CD4-positive, alpha-beta T cell (primary cell): Measurements from ENCODE around the gene APOO. TPM values are rescaled to one million over a fixed set of nuclear protein-coding genes. Genes with fewer than 3 reads are reported as not detected.
"Not testable (repeated sequence)": the region's sequence is repeated elsewhere in the genome, so short reads cannot be mapped to it uniquely, and the experiment has no call there.

Experiments
- ATAC-seq: fragments of 200-7000 bp; cut with Tn5 transposase; one replicate; pipeline ENCODE4 v1.10.0; 2022; ENCODE audit warnings: mild to moderate bottlenecking; ENCODE audit not compliant: poor library complexity
- CTCF ChIA-PET: fragments of 350-600 bp; sonication (Branson Sonifier 250); formaldehyde crosslinking; loops from one replicate; lab custom pipeline; 2021; ENCODE audit warnings: antibody characterized with exemption, inconsistent platforms; lab: Charles Lee
- POLR2A ChIA-PET: fragments of 350-600 bp; sonication (Branson Sonifier 250); formaldehyde crosslinking; loops from one replicate; lab custom pipeline; 2021; ENCODE audit warnings: antibody characterized with exemption, inconsistent platforms; lab: Charles Lee
- DNase-seq, 14 experiments: peaks; one replicate each; pipeline ENCODE4 v3.0.0-alpha.2; 2013 to 2020; ENCODE audit warnings: mixed read lengths in 2 of 14
- H3K27ac ChIP-seq, 2 donors: one replicate each; pipeline versions ENCODE4 v1.5.1 to v1.7.0; 2013; ENCODE audit warnings: low read length in 2 of 2, low read depth in 1 of 2, mild to moderate bottlenecking in 1 of 2
- H3K27me3 ChIP-seq, 2 experiments: 1 replicate in 1 of 2; 2 replicates in 1 of 2; pipeline versions ENCODE4 v1.6.1 to v1.7.0; 2013; ENCODE audit warnings: low read length in 2 of 2, control low read depth in 1 of 2, mild to moderate bottlenecking in 1 of 2, moderate library complexity in 1 of 2; ENCODE audit not compliant: insufficient read depth in 2 of 2, control insufficient read depth in 1 of 2
- H3K36me3 ChIP-seq: one replicate; pipeline ENCODE4 v1.6.1; 2013; ENCODE audit warnings: low read length, control low read depth; ENCODE audit not compliant: insufficient read depth
- H3K4me1 ChIP-seq: one replicate; pipeline ENCODE4 v1.6.1; 2013; ENCODE audit warnings: low read length, control low read depth; ENCODE audit not compliant: insufficient read depth
- H3K4me3 ChIP-seq: one replicate; pipeline ENCODE4 v1.5.1; 2013; ENCODE audit warnings: mild to moderate bottlenecking, low read length, moderate library complexity
- H3K9me3 ChIP-seq, 2 experiments: 1 replicate in 1 of 2; 2 replicates in 1 of 2; pipeline versions ENCODE4 v1.6.1 to v1.7.0; 2013; ENCODE audit warnings: low read length in 2 of 2, mild to moderate bottlenecking in 2 of 2, control low read depth in 1 of 2, moderate library complexity in 1 of 2; ENCODE audit not compliant: control insufficient read depth in 1 of 2, insufficient read depth in 1 of 2
- H3K27ac Mint-ChIP-seq: one replicate; pipeline ENCODE4 v1.8.0; 2020; ENCODE audit warnings: mixed read lengths
- H3K27me3 Mint-ChIP-seq: one replicate; pipeline ENCODE4 v1.8.0; 2021; ENCODE audit warnings: mixed read lengths
- H3K36me3 Mint-ChIP-seq: one replicate; pipeline ENCODE4 v1.8.0; 2021; ENCODE audit warnings: low read depth, mixed read lengths
- H3K4me1 Mint-ChIP-seq: one replicate; pipeline ENCODE4 v1.8.0; 2021; ENCODE audit warnings: low read depth, mixed read lengths
- H3K4me3 Mint-ChIP-seq: one replicate; pipeline ENCODE4 v1.8.0; 2020; ENCODE audit warnings: mild to moderate bottlenecking, mixed read lengths
- H3K9me3 Mint-ChIP-seq: one replicate; pipeline ENCODE4 v1.8.0; 2020; ENCODE audit warnings: mixed read lengths
- CTCF ChIP-seq: fragments of 200-600 bp; IDR thresholded peaks from one replicate; pipeline ENCODE4 v1.8.0; 2022; ENCODE audit warnings: antibody characterized with exemption, mild to moderate bottlenecking
- intact Hi-C, 2 experiments: fragments of 100-400 bp; cut with DNase I in 1 of 2; cut with micrococcal nuclease in 1 of 2; formaldehyde crosslinking; loops; one replicate each; pipeline versions ENCODE4 v1.15.1 to v1.9.0; 2023 to 2025; cut with DNase I, micrococcal nuclease
- total RNA-seq, 174 experiments: library from RNA in 2 of 174; stranded (reverse) in 2 of 174; gene quantifications; one replicate each; pipeline ENCODE4 v1.2.3 and lab custom pipeline; 2021 to 2026

APOO gene
- total RNA-seq, 2 experiments from 2014 or later: 3.3 to 4.9 TPM

GRCh38 chrX:23870041-23870440, 37.7 kb downstream of the APOO start:
- Histone ChIP-seq H3K4me3 (no peak overlapping the region), H3K36me3 (no peaks in the 10 kb centered on the region), H3K27ac (no peak overlapping the region), H3K9me3 (no peaks in the 10 kb centered on the region), H3K4me1 (no peaks in the 10 kb centered on the region), H3K27me3 (no peaks in the 10 kb centered on the region)
- Mint-ChIP-seq H3K36me3 (peaks cover 19% of the 10 kb centered on the region), H3K27ac (no peak overlapping the region), H3K27me3 (no peaks in the 10 kb centered on the region), H3K9me3 (no peaks in the 10 kb centered on the region), H3K4me1 (no peaks in the 10 kb centered on the region), H3K4me3 (no peak overlapping the region)
- ChIA-PET POLR2A (no interaction called here), CTCF (no interaction called here)
- intact Hi-C loops: no loop called here
- no peak for ATAC-seq
- no peak for TF ChIP-seq CTCF
- no peak for DNase-seq

DNA sequence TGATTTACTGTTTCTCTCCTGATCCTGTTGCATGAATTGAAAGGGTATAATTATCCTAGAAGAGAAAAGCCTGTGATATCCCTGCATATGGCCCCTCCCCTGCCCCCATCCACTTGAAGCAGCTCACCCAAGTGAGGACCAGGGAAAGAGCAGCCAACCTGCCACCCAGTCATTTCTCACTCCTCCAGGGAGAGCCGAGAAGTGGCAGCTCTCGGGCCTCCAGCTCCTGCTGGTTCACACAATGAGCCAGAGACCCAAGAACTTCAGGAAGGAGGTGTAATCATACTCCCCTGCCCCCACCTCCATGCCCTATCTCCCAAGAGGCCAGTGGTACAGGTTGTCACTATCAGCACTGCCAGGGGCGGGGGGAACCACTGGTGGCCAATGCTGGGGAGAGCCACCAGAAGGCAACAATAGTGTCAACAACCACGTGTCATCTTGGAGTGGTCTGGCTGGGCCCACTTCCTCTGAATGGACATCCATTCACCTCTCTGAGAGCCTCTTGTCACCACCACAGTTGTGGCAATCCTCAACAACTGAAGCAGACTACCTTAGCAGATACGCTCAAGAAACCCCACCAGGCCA, 42.9 kb downstream of the APOO start:
- intact Hi-C loops: no loop called here
- Mint-ChIP-seq H3K36me3 (peaks cover 12% of the 10 kb centered on the region), H3K4me3 (no peak overlapping the region), H3K27ac (no peak overlapping the region), H3K27me3 (no peaks in the 10 kb centered on the region), H3K4me1 (no peaks in the 10 kb centered on the region), H3K9me3 (no peaks in the 10 kb centered on the region)
- no peak for TF ChIP-seq CTCF
- POLR2A ChIA-PET: no interaction called here
- H3K4me3 ChIP-seq: no peak overlapping the region
- H3K27ac ChIP-seq: no peak overlapping the region
- no peaks in the 10 kb centered on the region for H3K27me3 ChIP-seq
- H3K36me3 ChIP-seq: no peaks in the 10 kb centered on the region
- DNase-seq: no peak
- no peaks in the 10 kb centered on the region for H3K4me1 ChIP-seq
- CTCF ChIA-PET: no interaction called here
- ATAC-seq: no peak
- no peaks in the 10 kb centered on the region for H3K9me3 ChIP-seq

DNA sequence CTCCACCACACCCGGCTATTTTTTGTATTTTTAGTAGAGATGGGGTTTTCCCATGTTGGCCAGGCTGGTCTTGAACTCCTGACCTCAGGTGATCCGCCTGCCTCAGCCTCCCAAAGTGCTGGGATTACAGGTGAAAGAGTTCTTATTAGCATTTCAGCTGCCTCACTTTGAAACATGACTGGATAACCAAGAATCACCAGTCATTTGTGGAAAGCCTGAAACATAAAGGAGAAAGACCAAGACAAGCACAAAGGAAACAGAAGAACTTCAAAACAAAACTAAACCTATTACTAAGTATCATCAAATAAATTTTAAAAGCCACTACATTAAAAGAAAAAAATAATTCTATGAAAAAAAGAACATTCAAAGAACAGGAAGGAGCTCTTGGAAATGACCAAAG, 45.8 kb downstream of the APOO start:
- H3K9me3 Mint-ChIP-seq, POLR2A ChIA-PET: not testable (repeated sequence)

More for the DNA sequence above, 45.8 kb downstream of the APOO start:
- H3K4me3 Mint-ChIP-seq, DNase-seq, H3K9me3 ChIP-seq, intact Hi-C loops, H3K4me1 Mint-ChIP-seq, H3K27ac Mint-ChIP-seq, H3K27me3 ChIP-seq, H3K27ac ChIP-seq, H3K36me3 Mint-ChIP-seq, H3K36me3 ChIP-seq, ATAC-seq, H3K27me3 Mint-ChIP-seq, H3K4me1 ChIP-seq, H3K4me3 ChIP-seq: not testable (repeated sequence)
- CTCF ChIA-PET: interaction anchor here (1.5 kb wide), 1 partner anchor 26 kb away, joined by 6 read pairs; no protein-coding TSS in a partner anchor
